Ureter (tissue), 1 donor: Measurements from ENCODE around the gene MED13L. TPM values are rescaled to one million over a fixed set of nuclear protein-coding genes. Genes with fewer than 3 reads are reported as not detected.

Experiments
- DNase-seq: peaks from one replicate; pipeline ENCODE4 v3.0.0-alpha.2; 2020; ENCODE audit warnings: low spot score
- total RNA-seq: library from RNA; stranded (reverse); gene quantifications from one replicate; pipeline ENCODE4 v1.2.4, GENCODE V29; 2023
- donor health status: DM: yes; HTN: yes; CAD: no.

MED13L gene
- total RNA-seq, 1 donor from 2014 or later = 130 TPM

- DNase-seq = no peak
Measured at GRCh38 chr12:116184763-116185162, 92.7 kb downstream of the MED13L start.

GRCh38 chr12:116183741-116184141 is 93.8 kb downstream of the MED13L start:
- no peak for DNase-seq

- no peak for DNase-seq
Measured at GRCh38 chr12:116182359-116183063, 95.0 kb downstream of the MED13L start.

GRCh38 chr12:116180448-116180847 is 97.0 kb downstream of the MED13L start:
- DNase-seq = no peak

GRCh38 chr12:116179384-116179783 is 98.1 kb downstream of the MED13L start:
- no peak for DNase-seq

- no peak for DNase-seq
Measured at GRCh38 chr12:116177017-116177416, 100.5 kb downstream of the MED13L start.

GRCh38 chr12:116174904-116175303 is 102.6 kb downstream of the MED13L start:
- DNase-seq = no peak

GRCh38 chr12:116174006-116174405 is 103.5 kb downstream of the MED13L start:
- DNase-seq = no peak

- no peak for DNase-seq
Measured at GRCh38 chr12:116172224-116172849, 105.2 kb downstream of the MED13L start.

GRCh38 chr12:116171549-116171948 is 105.9 kb downstream of the MED13L start:
- DNase-seq = no peak

- DNase-seq = no peak
Measured at GRCh38 chr12:116169071-116169470, 108.4 kb downstream of the MED13L start.

- DNase-seq = no peak
Measured at GRCh38 chr12:116166306-116166705, 111.2 kb downstream of the MED13L start.

GRCh38 chr12:116165036-116165425 is 112.5 kb downstream of the MED13L start:
- DNase-seq = no peak

GRCh38 chr12:116164250-116165035 is 113.0 kb downstream of the MED13L start:
- DNase-seq = no peak

GRCh38 chr12:116162071-116162470 is 115.4 kb downstream of the MED13L start:
- no peak for DNase-seq

GRCh38 chr12:116161588-116161987 is 115.9 kb downstream of the MED13L start:
- no peak for DNase-seq

GRCh38 chr12:116160883-116161458 is 116.5 kb downstream of the MED13L start:
- no peak for DNase-seq

- DNase-seq = no peak
Measured at GRCh38 chr12:116160231-116160630, 117.3 kb downstream of the MED13L start.

- no peak for DNase-seq
Measured at GRCh38 chr12:116159593-116160200, 117.8 kb downstream of the MED13L start.

GRCh38 chr12:116159175-116159574 is 118.3 kb downstream of the MED13L start:
- DNase-seq = no peak

GRCh38 chr12:116157845-116158267 is 119.6 kb downstream of the MED13L start:
- no peak for DNase-seq

GRCh38 chr12:116156614-116157013 is 120.9 kb downstream of the MED13L start:
- no peak for DNase-seq
